Measurements from ENCODE around the gene TBC1D3B. TPM values are rescaled to one million over a fixed set of nuclear protein-coding genes. Genes with fewer than 3 reads are reported as not detected.
"Not testable (repeated sequence)": the region's sequence is repeated elsewhere in the genome, so short reads cannot be mapped to it uniquely, and the experiment has no call there.

The TBC1D3B gene
- polyA plus RNA-seq, 12 donors, result 3.8 to 24.8 (median 11.1) TPM; not detected in 1

- DNase-seq, result no peak
These were observed 45.0 kb downstream of the TBC1D3B start for GRCh38 chr17:36131421-36131820.

- DNase-seq, result no peak
These were observed 46.1 kb downstream of the TBC1D3B start for GRCh38 chr17:36130346-36130745.

- DNase-seq, result no peak
These were observed 46.8 kb downstream of the TBC1D3B start for GRCh38 chr17:36129616-36130015.

- DNase-seq, result no peak
These were observed 47.9 kb downstream of the TBC1D3B start for GRCh38 chr17:36128411-36128978.

GRCh38 chr17:36127911-36128310 is 48.5 kb downstream of the TBC1D3B start:
- no peak for DNase-seq

GRCh38 chr17:36127199-36127893 is 49.1 kb downstream of the TBC1D3B start:
- DNase-seq, result no peak

GRCh38 chr17:36124879-36125824 is 51.3 kb downstream of the TBC1D3B start:
- no peak for DNase-seq

GRCh38 chr17:36123431-36123830 is 53.0 kb downstream of the TBC1D3B start:
- DNase-seq, result no peak

GRCh38 chr17:36121099-36121498 is 55.3 kb downstream of the TBC1D3B start:
- not testable (repeated sequence) for DNase-seq

GRCh38 chr17:36120221-36120620 is 56.2 kb downstream of the TBC1D3B start:
- no peak for DNase-seq

- DNase-seq, result no peak
These were observed 57.7 kb downstream of the TBC1D3B start for GRCh38 chr17:36118477-36119353.

GRCh38 chr17:36117505-36118382 is 58.7 kb downstream of the TBC1D3B start:
- DNase-seq, result no peak

Other genes starting within 250 kb of the TBC1D3B start
- 1 to 10 TPM in 1 of 12 donors, under 1 TPM in 9, not detected in 2; 0.43 to 1.4 (median 0.65) TPM for gene RDM1, start 245.9 kb downstream of the TBC1D3B start, polyA plus RNA-seq (ENCODE audit: insufficient read length in 12 of 12)
- not detected for gene LYZL6, start 232.9 kb downstream of the TBC1D3B start, polyA plus RNA-seq (ENCODE audit: insufficient read length in 12 of 12)
- under 1 TPM in 8 of 12 donors, not detected in 4; 0.13 to 0.54 (median 0.31) TPM for gene CCL16, start 195.1 kb downstream of the TBC1D3B start, polyA plus RNA-seq (ENCODE audit: insufficient read length in 12 of 12)
- 10 to 100 TPM in 10 of 12 donors, not detected in 2; 18.8 to 62.1 (median 35.3) TPM for gene CCL14, start 189.9 kb downstream of the TBC1D3B start, polyA plus RNA-seq (ENCODE audit: insufficient read length in 12 of 12)
- gene CCL15, start 175.1 kb downstream of the TBC1D3B start, polyA plus RNA-seq (ENCODE audit: insufficient read length in 12 of 12), result under 1 TPM in 1 of 12 donors, not detected in 11; 0.43 TPM
- gene CCL23, start 158.7 kb downstream of the TBC1D3B start, polyA plus RNA-seq (ENCODE audit: insufficient read length in 12 of 12), result under 1 TPM in 2 of 12 donors, not detected in 10; 0.33 TPM
- 1 to 10 TPM in 1 of 12 donors, under 1 TPM in 2, not detected in 9; 0.22 to 1.1 (median 0.32) TPM for gene CCL18, start 112.4 kb downstream of the TBC1D3B start, polyA plus RNA-seq (ENCODE audit: insufficient read length in 12 of 12)
- gene CCL3, start 86.5 kb downstream of the TBC1D3B start, polyA plus RNA-seq (ENCODE audit: insufficient read length in 12 of 12), result 10 to 100 TPM in 2 of 12 donors, 1 to 10 TPM in 9, not detected in 1; 1.6 to 16.5 (median 6.2) TPM
- gene CCL4, start 72.8 kb downstream of the TBC1D3B start, polyA plus RNA-seq (ENCODE audit: insufficient read length in 12 of 12), result 1 to 10 TPM in 10 of 12 donors, not detected in 2; 1.0 to 6.4 (median 3.0) TPM
- 1 to 10 TPM in 7 of 12 donors, under 1 TPM in 2, not detected in 3; 0.49 to 7.6 (median 1.1) TPM for gene CCL3L1, start 20.1 kb upstream of the TBC1D3B start, polyA plus RNA-seq (ENCODE audit: insufficient read length in 12 of 12)
- gene CCL4L2, start 34.4 kb upstream of the TBC1D3B start, polyA plus RNA-seq (ENCODE audit: insufficient read length in 12 of 12), result 1 to 10 TPM in 9 of 12 donors, under 1 TPM in 1, not detected in 2; 0.95 to 7.9 (median 2.3) TPM
- gene TBC1D3I, start 87.9 kb upstream of the TBC1D3B start, polyA plus RNA-seq (ENCODE audit: insufficient read length in 12 of 12), result 1 to 10 TPM in 3 of 12 donors, not detected in 9; 1.9 to 8.1 (median 3.2) TPM
- under 1 TPM in 1 of 12 donors, not detected in 11; 0.85 TPM for gene TBC1D3G, start 147.2 kb upstream of the TBC1D3B start, polyA plus RNA-seq (ENCODE audit: insufficient read length in 12 of 12)
- 10 to 100 TPM in 1 of 12 donors, not detected in 11; 11.2 TPM for gene TBC1D3H, start 211.8 kb upstream of the TBC1D3B start, polyA plus RNA-seq (ENCODE audit: insufficient read length in 12 of 12)